ENCODE data around the gene CA6.
"Not testable (repeated sequence)": the region's sequence is repeated elsewhere in the genome, so short reads cannot be mapped to it uniquely, and the experiment has no call there.

CA6 gene

DNA sequence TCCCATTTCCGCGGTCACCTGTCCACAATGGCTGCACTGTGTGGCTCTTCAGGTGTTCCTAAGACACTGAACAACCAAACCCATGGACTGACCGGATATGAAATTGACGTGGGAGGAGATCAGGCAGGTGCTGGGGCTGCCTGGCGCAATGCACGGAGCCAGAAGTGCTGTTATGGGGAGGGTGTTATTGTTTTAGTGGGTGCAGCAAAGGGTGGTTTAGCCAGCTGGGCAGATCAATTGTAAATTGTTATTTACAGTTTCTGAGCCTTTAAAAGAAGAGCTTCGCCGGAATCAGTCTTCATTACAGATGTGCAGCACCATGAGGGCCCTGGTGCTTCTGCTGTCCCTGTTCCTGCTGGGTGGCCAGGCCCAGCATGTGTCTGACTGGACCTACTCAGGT, at the start of gene CA6:
Gene CA6, plus strand, starts transcription at position 301 of the 400 bp plus-strand sequence. Its CDS starts 19 bp downstream, at position 320.
- no peak for DNase-seq

DNA sequence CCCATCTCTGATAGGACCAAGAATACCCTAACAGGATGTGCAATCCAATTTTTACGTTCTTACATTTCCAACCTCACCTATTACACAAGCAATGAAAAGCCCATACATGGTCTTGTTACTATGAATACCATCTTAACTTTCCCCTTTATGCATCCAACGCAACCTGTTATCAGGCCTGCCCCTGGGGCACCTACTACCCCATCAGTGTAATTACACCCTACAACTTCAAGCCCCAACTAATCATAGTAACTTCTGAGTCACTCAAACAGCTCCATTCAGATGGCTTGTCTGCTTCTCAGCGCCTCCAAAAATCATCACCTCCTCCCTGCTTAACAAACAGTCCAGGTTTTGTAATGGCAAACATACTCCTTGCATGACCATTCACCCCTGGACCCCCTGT, 48.9 kb upstream of the CA6 start:
- not testable (repeated sequence) for DNase-seq

DNA sequence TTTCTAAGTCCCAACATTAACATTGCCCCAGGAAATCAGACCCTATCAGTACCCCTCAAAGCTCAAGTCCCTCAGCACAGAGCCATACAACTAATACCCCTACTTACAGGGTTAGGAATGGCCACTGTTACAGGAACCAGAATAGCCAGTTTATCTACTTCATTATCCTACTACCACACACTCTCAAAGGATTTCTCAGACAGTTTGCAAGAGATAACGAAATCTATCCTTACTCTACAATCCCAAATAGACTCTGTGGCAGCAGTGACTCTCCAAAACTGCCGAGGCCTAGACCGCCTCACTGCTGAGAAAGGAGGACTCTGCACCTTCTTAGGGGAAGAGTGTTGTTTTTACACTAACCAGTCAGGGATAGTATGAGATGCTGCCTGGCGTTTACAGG, 48.2 kb upstream of the CA6 start:
- DNase-seq = not testable (repeated sequence)

DNA sequence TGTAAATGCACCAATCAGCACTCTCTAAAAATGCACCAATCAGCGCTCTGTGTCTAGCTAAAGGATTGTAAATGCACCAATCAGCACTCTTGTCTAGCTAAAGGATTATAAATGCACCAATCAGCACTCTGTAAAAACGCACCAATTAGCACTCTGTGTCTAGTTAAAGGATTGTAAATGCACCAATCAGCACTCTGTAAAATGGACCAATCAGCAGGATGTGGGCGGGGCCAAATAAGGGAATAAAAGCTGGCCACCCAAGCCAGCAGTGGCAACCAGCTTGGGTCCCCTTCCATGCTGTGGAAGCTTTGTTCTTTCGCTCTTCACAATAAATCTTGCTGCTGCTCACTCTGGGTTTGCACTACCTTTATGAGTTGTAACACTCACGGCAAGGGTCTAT, 47.2 kb upstream of the CA6 start:
- DNase-seq = not testable (repeated sequence)

DNA sequence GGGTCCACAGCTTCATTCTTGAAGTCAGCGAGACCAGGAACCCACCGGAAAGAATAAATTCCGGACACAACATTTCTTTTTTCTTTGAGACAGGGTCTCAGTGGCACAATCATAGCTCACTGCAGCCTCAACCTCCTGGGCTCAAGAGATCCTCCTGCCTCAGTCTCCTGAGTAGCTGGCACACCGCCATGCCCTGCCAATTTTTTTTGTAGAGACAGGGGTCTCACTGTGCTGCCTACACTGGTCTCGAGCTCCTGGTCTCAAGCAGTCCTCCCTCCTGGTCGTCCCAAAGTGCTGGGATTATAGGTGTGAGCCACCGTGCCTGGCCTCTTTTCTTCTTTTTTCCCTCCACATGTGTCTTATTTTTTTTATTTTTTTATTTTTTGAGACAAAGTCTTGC, 46.6 kb upstream of the CA6 start:
- no peak for DNase-seq

DNA sequence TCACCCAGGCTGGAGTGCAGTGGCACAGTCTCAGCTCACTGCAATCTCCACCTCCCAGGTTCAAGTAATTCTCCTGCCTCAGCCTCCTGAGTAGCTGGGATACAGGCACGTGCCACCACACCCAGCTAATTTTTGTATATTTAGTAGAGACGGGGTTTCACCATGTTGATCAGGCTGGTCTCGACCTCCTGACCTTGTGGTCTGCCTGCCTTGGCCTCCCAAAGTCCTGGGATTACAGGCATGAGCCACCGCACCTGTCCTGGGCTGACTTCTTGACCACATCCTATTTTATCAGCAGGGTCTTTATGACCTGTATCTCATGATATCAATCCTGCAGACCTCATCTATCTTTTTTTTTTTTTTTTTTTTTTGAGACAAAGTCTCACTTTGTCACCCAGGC, 45.0 kb upstream of the CA6 start:
- DNase-seq = not testable (repeated sequence)

DNA sequence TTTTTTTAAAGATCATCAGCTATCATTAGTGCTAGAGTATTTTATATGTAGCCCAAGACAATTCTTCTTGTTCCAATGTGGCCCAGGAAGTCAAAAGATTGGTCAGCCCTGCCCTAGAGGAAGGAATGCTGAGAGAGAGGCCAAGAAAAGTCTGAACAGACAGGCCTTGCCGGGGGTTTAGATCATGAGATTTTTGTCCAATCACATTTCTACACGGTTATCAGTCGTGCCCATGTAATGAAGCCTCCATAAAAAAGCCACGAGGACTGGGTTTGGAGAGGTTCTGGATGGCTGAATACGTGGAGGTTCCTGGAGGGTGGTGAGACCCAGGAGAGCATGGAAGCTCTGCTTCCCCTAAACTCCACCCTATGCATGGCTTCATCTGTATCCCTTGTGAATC, 42.9 kb upstream of the CA6 start:
- no peak for DNase-seq

DNA sequence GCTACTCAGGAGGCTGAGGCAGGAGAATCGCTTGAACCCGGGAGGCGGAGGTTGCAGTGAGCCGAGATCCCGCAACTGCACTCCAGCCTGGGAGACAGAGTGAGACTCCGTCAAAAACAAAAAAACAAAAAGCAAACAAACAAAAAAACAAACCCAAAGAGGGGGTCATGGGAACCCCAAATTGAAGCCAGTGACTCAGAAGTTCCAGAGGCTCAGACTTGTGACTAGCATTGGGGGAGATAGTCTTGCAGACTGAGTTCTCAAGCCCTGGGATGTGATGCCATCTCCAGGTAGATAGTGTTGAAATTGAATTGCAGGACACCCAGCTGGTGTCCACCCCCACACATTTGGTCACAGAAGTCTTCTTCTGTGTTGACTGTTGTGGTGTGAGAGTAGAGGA, 42.3 kb upstream of the CA6 start:
- no peak for DNase-seq

DNA sequence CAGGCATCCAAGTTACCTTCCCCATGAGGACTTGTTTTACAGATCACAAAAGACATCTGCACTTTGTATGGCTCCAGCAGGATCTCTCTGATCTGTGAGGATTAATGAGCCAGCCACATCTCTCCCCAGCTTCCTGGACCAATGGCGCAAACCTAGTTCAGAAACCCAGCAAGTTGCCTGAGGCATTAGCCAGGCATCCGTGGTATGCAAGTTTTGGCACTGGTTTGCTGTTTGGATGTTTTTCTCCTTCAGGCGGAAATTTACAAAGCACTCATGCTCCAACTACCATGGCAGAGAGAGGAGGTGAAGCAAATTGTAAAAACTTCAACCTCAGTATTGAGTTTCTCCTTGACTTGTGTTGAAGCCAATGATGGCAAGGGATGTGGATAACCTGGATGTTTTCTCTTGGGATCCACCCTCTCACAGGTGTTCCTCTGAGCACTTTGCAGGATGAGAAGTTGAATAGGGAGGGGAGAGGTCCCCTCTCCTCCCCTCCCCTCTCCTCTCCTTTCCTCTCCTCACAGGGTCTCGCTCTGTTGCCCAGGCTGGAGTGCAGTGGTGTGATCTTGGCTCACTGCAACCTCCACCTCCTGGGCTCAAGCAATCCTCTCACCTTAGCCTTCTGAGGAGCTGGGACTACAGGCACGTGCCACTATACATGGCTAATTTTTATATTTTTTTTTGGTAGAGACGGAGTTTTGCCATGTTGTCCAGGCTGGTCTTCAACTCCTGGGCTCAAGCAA, 41.6 kb upstream of the CA6 start:
- no peak for DNase-seq

DNA sequence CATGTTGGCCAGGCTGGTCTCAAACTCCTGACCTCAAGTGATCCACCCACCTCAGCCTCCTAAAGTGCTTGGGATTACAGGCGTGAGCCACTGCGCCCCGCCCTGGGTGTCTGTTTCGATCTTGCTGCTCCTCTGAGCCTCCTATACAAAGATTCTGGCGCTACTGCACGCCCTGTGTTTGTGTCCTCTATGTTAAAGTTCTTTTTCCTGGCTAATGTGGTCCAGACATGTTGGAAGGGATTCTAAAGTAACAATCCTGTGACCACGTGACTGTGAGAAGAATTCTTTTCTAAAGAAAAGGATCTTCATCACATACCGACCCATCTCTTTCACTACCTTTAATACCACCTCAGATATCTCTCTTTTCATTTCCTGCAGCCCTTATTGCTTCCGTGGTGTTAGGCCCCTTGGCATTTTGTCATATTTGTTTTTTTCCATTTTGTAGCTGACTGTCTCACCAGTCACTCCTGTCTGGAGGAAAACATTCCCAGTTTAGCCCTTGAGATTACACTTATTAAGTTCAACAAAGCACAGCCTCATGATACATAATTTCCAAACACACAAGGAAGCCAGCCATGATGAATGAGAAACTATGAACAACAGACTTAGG, 40.0 kb upstream of the CA6 start:
- no peak for DNase-seq

DNA sequence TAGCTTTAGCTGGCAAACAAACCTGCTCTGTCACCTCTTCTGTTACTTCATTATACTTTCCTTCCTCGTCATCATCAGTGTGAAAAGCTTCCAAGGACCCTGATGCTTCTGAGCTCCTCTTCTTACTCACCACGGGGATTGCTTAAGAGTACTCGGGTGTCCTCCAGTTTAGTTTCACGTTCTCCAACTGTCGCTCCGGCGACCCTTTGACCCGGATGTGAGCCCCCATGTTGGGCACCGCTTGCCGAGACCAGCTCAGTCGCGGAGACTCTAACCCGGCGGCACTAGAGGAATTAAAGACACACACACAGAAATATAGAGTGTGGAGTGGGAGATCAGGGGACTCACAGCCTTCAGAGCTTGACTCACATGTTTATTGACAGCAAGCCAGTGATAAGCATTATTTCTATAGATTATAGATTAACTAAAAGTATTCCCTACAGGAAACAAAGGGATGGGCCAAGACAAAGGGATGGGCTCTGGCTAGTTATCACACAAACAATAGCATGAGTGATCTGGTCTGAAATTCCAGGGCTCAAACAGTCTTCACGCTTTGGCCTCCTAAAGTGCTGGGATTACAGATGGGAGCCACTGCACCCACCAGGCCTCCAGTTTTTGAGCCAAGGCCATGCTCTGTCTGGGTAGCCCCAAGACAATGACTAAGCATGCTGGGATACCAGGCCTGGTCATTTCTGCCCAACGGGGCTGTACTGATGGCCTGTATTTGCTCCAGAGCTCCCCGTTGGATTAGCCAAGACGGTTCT, 37.1 kb upstream of the CA6 start:
- DNase-seq = peak; percentile 15 to 25

DNA sequence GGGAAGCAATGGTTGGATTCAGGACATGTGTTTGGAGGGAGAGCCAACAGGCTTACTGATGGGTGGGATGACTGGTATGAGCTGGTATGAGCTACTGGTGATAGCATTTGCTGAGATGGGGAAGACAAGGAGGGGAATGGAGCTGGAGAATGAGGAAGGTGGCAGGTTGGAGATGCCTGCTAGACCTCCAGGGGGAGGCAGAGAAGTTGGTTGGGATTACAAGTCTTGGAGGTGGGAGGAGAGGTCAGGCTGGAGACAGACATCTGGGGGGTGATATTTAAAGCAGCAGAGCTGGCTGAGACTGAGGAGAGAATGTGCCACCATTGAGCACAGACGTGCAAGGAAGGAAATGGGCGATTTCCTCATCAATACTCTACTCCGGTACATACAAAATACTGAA, 35.3 kb upstream of the CA6 start:
- no peak for DNase-seq

DNA sequence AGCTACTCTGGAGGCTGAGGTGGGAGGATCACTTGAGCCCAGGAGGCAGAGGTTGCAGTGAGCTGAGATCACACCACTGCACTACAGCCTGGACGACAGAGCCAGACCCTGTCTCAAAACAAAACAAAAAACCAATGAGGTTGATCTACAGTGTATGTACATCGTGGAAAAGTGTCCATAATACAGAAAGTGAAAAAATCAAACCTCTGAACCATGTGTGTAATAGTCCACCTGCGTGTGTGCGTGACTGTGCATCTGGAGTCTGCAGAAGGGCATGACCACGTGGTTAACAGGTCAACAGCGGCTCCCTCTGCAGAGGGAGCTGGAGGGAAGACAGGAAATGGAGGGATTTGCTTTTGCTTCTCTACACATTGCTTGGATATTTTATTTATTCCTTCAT, 34.8 kb upstream of the CA6 start:
- DNase-seq = no peak

DNA sequence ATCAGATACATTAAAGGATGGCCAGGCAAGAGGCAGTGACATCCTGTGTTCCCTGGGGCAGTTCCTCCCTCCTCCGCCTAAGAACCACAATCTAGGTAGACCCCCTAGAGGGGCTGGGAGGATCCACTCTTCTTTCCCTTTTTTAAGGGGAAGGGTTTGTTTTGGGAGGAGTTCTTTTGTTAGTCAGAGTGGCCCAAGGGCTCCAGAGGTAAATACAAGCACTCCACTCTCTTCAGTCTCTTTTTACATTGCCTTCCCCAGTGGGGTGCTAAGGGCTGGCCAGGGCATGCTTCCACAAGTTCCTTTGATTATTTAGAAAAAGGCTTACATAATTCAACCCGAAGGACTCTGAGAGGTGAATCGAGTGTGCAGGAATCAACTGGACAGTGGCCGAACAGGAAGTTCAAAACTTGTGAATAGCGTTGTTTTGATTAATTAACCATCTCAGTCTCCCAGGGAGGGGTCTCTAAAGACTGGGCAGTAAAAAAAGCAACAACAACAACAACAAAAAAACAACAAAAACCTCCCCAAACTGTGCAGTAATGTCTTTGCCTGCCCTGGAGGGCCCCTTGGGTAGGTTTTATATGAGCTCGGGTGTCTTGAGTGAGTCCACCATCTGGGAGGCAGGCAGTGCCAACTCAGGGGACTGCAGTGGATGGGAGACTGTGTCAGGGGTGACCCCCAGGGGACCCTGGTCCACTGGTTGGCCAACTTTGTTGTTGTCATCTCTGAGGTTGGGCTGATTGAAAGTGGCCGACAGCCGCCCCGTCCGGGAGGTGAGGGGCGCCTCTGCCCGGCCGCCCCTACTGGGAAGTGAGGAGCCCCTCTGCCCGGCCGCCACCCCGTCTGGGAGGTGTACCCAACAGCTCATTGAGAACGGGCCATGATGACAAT, 34.0 kb upstream of the CA6 start:
- no peak for DNase-seq

DNA sequence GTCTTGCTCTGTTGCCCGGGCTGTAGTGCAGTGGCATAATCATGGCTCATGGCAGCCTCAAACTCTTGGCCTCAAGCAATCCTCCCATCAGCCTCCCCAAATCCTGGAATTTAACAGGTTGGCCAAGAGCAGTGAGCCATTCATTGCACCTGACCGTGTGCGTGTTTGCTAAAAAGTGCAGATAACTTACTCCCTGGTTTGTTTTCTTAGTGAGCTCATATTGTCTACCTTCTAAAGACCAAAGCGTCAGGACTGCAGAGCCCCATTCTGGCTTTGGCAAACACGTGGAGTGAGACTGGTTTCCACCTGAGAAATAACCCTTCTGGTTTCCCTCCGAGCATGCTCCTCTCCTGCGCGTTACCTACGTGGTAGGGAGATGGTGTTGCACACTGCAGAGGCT, 32.2 kb upstream of the CA6 start:
- DNase-seq = no peak

DNA sequence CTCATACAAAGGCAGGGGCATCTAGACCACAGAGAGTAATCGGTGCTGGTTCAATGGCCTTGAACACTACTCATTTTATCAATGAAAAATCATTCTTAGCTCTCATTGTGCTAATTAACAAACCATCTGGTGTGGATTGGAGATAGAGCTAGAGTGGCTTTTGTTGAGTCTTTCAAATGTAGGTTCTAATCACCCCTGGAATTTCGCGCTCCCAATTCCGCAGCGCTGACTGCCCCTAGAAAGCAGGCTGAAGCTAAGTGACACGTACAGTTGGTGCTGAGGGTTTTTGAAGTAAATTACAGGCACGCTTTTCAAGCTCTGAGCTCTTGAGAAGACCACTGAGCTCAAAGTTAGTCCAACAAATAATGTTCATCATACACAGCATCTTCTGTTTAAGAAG, 31.2 kb upstream of the CA6 start:
- no peak for DNase-seq

DNA sequence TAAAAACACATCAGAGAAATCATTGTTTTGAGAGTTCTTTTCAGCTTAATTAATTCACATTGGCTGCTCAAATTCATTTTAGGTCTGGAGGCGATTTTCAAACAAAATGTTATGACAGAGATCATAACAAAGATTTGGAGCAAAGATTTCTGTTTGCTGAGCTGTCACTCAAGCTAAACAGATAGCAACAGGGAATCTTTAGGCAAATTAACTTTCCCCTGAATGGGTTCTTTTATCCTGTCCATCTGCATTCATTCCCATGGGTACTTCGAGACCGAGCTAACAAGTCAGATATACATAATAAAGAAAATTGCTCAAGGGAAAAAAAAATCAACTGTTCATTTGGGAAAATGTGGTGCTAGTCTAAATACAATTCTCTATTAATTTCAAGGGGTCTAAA, 30.2 kb upstream of the CA6 start:
- no peak for DNase-seq

DNA sequence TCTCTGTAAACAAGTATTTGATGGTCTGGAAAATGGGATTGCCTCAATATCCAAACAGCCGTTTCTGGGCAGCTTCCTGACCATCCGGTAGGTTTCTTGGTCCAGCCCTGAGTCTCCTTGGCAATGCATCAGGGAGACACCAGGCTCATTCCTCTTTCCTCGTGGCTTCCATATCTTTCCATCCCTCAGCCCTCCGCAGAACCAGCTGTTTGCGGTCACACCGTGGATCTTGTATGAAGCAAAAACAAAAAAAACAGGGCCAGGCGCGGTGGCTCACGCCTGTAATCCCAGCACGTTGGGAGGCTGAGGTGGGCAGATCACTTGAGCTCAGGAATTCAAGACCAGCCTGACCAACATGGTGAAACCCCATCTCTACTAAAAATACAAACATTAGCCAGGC, 28.1 kb upstream of the CA6 start:
- DNase-seq = not testable (repeated sequence)

DNA sequence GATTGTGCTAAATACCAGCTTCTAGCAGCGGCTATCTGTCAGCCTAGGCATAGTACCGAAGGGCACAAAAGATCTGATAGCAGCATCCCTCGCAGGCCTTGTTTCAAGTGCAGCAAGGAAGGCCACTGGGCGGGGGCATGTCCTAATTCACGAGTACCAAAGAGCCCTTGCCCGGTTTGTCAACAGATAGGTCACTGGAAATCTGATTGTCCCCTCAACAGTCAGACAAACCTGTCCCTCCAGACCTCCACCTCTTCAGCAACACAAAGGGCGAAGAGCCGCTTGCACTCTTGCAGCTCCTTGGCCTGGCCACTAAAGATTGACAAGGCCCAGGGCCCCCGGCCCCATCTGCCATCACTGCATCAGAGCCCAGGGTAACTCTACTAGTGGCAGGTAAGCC, 22.7 kb upstream of the CA6 start:
- DNase-seq = no peak

DNA sequence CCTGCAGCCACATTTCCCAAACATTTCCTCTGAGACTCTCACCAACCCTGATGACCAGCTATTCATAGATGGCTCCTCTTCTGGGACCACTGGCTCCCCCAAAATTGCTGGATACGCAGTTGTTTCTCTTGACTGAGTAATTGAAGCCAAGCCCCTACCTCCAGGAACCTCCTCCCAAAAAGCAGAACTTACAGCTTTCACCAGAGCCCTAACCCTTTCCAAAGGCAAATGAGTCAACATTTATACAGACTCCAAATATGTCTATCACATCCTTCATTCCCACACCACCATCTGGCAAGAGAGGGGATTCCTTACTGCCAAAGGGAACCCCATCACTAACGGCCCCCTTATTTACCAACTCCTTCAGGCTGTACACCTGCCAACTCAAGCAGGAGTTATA, 20.3 kb upstream of the CA6 start:
- DNase-seq = peak; percentile 49 to 55

DNA sequence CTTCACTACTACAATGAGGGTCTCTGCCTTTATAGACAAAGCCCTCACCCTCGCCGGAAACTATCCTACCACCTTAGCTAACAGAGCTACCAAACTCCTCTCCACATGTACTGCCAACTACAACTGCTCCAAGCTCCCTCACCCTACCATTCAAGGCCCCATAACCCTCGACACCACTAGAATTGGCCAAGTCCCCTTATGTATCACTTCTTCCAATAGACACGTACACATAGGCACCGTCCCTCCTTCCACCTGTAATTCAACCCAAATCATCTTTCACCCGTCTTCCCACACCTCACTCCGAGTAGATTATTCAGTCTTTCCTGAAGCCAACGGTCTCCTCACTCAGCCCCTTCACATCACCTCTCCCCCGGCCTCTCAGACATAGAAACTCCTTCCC, 19.7 kb upstream of the CA6 start:
- DNase-seq = no peak

DNA sequence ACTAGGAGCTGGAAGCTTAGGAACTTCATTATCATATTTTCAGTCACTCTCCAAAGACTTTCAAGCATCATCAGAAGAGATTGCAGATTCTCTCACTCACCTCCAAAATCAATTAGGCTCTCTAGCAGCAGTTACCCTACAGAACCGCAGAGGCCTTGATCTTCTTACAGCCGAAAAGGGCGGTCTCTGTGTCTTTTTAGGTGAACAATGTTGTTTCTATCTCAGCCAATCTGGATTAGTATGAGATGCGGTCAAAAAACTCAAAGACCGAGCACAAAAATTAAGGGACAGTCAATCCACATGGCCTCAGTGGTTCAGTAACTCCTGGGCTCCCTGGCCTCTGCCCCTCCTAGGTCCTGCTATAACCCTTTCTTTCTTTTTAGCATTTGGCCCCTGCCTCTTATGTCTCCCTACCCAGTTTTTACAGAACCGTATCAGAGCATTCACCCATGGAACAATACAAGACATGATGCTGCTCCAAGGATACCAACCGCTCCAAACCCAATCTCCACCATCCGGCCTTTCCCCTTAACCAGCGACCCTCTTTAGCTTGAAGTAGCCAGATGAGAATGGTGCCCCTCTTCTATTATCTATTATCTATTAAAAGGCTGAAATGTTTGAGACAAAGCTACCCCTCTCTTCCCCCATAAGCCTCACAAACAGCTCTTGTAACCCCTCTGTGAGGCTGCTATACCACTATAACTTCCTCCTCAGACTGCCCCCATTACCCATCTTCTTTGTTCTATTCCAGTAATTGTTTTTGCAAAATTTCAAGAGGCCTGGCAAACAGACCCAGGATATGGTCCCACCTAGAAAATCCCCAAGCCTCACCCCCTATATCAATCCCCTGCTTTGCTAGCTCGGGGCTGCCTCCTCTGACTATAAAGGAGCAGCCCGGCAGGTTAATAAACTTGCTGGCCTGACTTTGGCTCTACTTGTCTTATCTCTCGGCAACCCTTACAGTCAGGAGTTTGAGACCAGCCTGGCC, 18.7 kb upstream of the CA6 start:
- no peak for DNase-seq
